ENCODE results near the gene BCL2L13.

Gene BCL2L13

DNA sequence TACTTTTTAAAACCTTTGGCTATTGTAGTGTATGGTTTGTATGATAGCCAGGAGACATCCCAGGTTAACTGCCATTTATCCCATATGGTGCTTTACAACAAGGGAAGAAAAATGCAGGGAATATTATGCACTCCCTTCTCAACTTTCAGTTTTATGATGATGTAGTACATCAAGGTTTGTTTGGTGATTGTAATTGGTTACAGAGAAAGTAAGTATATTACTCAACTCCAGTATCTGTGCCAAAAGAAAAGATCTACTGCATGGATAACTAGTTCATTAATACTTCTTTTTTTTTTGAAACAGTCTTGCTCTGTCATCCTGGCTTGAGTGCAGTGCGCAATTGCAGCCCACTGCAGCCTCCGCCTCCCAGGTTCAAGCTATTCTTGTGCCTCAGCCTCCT, 65.3 kb downstream of the BCL2L13 start:
- Histone ChIP-seq H3K4me1 (peaks cover 0 to 18% (median 9%) of the 10 kb centered on the region in 4 donors), H3K36me3 (peaks cover 0 to 8% (median 7%) of the 10 kb centered on the region in 3 donors), H3K27ac (no peak overlapping the region), H3K9me3 (no peaks in the 10 kb centered on the region), H3K27me3 (no peaks in the 10 kb centered on the region), H3K4me3 (no peak overlapping the region)
- intact Hi-C loops (cut with DNase I; ENCODE audit: low total_unique reads) = loop anchor here (10.0 kb wide), 1 partner anchor 69 kb away; the partner anchor contains the start of gene BCL2L13
- no peak for DNase-seq
- TF ChIP-seq, protein P1, sequence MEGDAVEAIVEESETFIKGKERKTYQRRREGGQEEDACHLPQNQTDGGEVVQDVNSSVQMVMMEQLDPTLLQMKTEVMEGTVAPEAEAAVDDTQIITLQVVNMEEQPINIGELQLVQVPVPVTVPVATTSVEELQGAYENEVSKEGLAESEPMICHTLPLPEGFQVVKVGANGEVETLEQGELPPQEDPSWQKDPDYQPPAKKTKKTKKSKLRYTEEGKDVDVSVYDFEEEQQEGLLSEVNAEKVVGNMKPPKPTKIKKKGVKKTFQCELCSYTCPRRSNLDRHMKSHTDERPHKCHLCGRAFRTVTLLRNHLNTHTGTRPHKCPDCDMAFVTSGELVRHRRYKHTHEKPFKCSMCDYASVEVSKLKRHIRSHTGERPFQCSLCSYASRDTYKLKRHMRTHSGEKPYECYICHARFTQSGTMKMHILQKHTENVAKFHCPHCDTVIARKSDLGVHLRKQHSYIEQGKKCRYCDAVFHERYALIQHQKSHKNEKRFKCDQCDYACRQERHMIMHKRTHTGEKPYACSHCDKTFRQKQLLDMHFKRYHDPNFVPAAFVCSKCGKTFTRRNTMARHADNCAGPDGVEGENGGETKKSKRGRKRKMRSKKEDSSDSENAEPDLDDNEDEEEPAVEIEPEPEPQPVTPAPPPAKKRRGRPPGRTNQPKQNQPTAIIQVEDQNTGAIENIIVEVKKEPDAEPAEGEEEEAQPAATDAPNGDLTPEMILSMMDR (IDR thresholded peaks at IDR 0.05) = no peak

GRCh38 chr22:17705546-17705945, 67.0 kb downstream of the BCL2L13 start:
- no peak for DNase-seq
- Histone ChIP-seq H3K27ac (peak overlapping the region; percentile 67 to 78), H3K27me3 (no peaks in the 10 kb centered on the region), H3K36me3 (peaks cover 0 to 11% (median 8%) of the 10 kb centered on the region in 3 donors), H3K9me3 (no peaks in the 10 kb centered on the region), H3K4me1 (peaks cover 0 to 21% (median 9%) of the 10 kb centered on the region in 4 donors), H3K4me3 (no peak overlapping the region)
- intact Hi-C loops (cut with DNase I; ENCODE audit: low total_unique reads) = loop anchor here (10.0 kb wide), 1 partner anchor 71 kb away; the partner anchor contains the start of gene BCL2L13
- TF ChIP-seq, protein P1 (IDR thresholded peaks at IDR 0.05) = no peak

DNA sequence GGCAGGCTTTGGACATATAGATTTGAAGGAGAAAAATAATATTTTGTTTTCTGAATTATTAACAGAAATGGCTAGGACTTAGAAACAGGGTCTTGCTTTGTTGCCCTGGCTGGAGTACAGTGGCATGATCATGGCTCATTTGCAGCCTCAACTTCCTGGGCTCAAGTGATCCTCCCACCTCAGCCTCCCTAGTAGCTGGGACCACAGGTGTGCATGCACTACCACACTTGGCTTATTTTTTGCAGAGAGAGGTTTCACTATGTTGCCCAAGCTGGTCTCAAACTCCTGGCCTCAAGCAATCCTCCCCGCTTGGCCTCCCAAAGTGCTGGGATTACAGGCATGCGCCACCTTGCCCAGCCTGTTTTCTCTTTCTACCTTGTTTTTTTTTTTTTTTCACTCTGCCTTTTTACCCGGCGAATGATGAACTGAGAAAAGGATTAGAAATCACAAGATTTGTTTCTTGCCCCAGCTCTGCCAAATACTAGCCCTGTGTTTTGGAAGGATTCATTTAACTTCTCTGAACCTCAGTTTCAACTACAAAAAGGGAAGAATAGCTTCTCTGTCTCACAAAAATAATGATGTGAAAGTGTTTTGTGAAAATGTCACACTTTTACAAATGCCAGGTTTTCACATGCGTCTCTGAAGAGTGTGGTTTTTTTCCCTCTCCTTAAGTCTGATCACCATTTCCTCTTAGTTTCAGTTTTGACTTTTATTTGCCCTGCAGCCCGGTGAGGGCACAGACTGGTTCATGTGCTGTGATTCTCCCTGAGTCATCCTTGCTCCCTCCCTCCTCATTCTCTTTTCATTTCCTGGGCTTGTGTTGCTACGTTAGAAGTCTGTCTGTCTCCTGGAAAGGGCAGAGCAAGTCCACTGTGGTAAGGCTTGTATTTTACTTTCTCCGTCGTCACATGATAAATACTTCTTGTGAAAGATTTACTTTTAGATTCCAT, 67.7 kb downstream of the BCL2L13 start:
- intact Hi-C loops (cut with DNase I; ENCODE audit: low total_unique reads) = loop anchor here (10.0 kb wide), 1 partner anchor 71 kb away; the partner anchor contains the start of gene BCL2L13
- DNase-seq = peak; percentile 69 to 81
- no peaks in the 10 kb centered on the region for H3K9me3 ChIP-seq
- H3K36me3 ChIP-seq = peaks cover 0 to 11% (median 8%) of the 10 kb centered on the region in 3 donors
- TF ChIP-seq, protein P1 (IDR thresholded peaks at IDR 0.05) = no peak
- peak overlapping the region; percentile 40 to 47 for H3K4me3 ChIP-seq
- peaks cover 0 to 21% (median 9%) of the 10 kb centered on the region in 4 donors for H3K4me1 ChIP-seq
- peak overlapping the region; percentile 67 to 78 for H3K27ac ChIP-seq
- H3K27me3 ChIP-seq = no peaks in the 10 kb centered on the region

GRCh38 chr22:17706947-17707346, 68.4 kb downstream of the BCL2L13 start:
- H3K36me3 ChIP-seq = peaks cover 0 to 11% (median 8%) of the 10 kb centered on the region in 3 donors
- H3K27ac ChIP-seq = peak overlapping the region; percentile 67 to 78
- H3K4me1 ChIP-seq = peaks cover 0 to 21% (median 9%) of the 10 kb centered on the region in 4 donors
- H3K27me3 ChIP-seq = no peaks in the 10 kb centered on the region
- peak overlapping the region; percentile 40 to 47 for H3K4me3 ChIP-seq
- TF ChIP-seq, protein P1 (IDR thresholded peaks at IDR 0.05) = no peak
- intact Hi-C loops (cut with DNase I; ENCODE audit: low total_unique reads) = loop anchor here (10.0 kb wide), 1 partner anchor 72 kb away; the partner anchor contains the start of gene BCL2L13
- H3K9me3 ChIP-seq = no peaks in the 10 kb centered on the region
- no peak for DNase-seq

DNA sequence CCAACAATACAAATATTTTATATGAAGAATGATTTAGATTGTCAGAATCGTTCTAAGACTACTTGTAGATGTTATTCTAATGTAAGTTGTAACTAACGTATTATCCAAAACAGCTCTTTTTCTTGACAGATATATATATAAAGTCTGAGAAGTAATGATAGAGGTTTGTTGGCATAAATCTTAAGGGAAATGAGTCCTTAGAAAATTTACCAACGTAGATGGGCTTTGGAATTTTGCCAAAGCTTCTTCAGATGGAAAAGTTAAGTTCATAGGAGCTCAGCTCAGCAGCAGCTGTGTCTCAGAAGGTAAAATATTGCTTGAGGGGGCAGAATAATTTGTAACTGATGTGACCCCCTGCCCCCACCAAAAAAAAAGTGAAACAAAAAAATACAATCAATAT, 69.0 kb downstream of the BCL2L13 start:
- peak overlapping the region; percentile 67 to 78 for H3K27ac ChIP-seq
- H3K36me3 ChIP-seq = peaks cover 0 to 11% (median 8%) of the 10 kb centered on the region in 3 donors
- peak overlapping the region; percentile 40 to 47 for H3K4me3 ChIP-seq
- H3K27me3 ChIP-seq = no peaks in the 10 kb centered on the region
- intact Hi-C loops (cut with DNase I; ENCODE audit: low total_unique reads) = loop anchor here (10.0 kb wide), 1 partner anchor 73 kb away; the partner anchor contains the start of gene BCL2L13
- no peak for DNase-seq
- H3K4me1 ChIP-seq = peaks cover 0 to 21% (median 9%) of the 10 kb centered on the region in 4 donors
- H3K9me3 ChIP-seq = no peaks in the 10 kb centered on the region
- TF ChIP-seq, protein P1 (IDR thresholded peaks at IDR 0.05) = no peak

All from tibial artery (tissue), 4 donors.